Amniotic stem cell (primary cell): Measurements from ENCODE around the gene EBLN1.
"Not testable (repeated sequence)": the region's sequence is repeated elsewhere in the genome, so short reads cannot be mapped to it uniquely, and the experiment has no call there.

Experiments
- DNase-seq: peaks from one replicate; lab custom pipeline; 2025; lab: John Stamatoyannopoulos, UW

The EBLN1 gene

DNA sequence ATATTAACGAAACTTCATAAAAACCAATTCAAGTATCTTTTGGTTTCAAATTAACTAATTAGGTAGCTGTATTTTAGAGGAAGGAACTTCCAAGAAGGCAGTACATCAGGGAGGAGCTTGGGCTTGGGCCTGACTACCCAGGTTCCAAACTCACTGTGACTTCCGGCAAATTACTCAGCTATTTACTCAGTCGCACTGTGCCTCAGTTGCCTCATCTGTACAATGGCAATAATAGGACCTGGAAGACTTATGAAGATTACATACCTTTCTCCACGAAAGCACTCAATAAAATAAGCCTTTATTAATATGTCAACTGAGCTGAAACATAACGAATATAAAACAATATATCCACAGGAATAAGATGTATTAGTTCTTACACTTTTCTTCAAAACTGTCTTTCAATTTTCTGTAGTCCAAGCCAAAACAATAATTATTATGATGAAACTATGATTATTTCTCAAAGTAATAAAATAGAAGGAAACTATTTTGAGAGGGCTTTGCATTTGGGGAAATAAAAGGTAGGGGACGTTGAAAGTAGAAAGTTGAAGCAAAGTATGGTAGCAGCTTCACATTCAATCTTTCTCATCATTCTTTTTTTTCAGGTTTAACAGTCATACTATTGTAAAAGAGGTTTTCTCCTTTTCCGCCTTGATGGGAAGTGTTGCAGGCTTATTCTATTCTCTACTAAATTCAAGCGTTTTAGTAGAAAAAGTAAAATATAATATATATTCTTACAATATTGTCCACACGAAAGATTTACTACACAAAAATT is 10.5 kb upstream of the EBLN1 start:
- no peak for DNase-seq

GRCh38 chr10:22226599-22226998 is 8.8 kb upstream of the EBLN1 start:
- no peak for DNase-seq

- no peak for DNase-seq
Measured at GRCh38 chr10:22222236-22223190, 4.7 kb upstream of the EBLN1 start.

DNA sequence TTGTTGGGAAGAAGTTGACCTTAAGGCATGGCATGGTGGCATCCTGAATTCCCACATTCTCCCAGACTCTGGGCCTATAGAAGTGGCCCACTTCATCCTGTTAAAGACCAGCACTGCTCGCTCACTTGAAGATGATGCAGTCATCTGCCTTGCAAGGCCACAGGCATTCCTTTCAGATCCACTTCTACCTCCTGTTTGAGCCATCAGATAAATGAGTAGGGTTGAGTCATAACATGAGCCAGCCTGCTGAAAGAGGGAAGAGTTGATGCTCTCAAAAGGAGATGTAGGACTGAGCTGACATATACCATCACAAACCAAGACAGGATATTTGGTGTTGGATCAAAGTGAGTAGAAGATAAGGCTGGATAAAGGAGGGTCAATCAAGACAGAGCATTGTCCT is 1.5 kb upstream of the EBLN1 start:
- DNase-seq: no peak

- DNase-seq: no peak
Measured at GRCh38 chr10:22218448-22218847, 633 bp upstream of the EBLN1 start.

DNA sequence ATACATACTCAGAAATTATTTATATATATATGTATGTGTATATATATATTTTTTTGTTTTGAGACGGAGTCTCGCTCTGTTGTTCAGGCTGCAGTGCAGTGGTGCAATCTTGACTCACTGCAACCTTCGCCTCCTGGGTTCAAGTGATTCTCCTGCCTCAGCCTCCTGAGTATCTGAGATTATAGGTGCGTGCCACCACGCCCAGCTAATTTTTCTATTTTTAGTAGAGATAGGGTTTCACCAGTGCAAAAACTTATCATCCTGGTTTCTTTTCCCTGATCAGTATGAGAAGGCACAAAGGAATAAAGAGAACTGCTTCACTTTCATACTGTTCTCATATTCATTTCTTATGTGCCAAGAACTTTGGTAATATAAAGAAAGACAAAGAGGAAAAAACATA is 731 bp downstream of the EBLN1 start:
- DNase-seq: not testable (repeated sequence)

GRCh38 chr10:22210267-22210666 is 7.5 kb downstream of the EBLN1 start:
- no peak for DNase-seq

GRCh38 chr10:22193945-22194344 is 23.9 kb downstream of the EBLN1 start:
- DNase-seq: no peak

GRCh38 chr10:22185586-22185985 is 32.2 kb downstream of the EBLN1 start:
- DNase-seq: no peak

- no peak for DNase-seq
Measured at GRCh38 chr10:22183771-22184461, 33.9 kb downstream of the EBLN1 start.

DNA sequence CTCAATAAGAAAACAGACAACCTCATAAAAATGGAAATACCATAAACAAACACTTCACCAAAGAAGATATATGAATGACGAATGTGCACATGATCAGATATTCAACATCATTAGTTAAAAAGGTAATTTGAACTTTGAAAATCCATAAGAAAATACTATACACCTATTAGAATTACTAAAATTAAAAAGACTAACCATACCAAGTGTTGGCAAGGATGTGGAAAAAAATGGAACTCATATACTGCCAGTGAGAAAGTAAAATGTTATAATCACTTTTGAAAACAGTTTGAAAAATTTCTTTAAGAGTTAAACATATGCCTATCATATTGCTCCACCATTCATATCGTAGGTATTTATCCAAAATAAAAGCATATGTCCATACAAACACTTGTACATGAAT is 37.1 kb downstream of the EBLN1 start:
- no peak for DNase-seq

DNA sequence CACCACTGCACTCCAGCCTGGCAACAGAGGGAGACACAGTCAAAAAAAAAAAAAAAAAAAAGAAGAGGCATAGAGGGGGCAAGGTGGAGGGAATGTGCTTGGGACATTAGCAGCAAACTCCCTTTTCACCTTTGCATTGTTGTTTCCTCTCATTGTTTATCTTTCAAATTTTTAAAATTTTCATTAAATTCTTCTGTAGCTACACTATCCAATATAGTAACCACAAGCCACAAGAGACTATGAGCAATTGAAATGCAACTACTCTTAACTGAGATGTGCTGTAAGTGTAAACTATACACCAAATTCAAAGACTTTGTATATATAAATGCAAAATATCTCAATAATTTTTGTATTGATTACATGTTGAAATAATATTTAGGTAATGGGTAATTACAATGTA is 43.4 kb downstream of the EBLN1 start:
- DNase-seq: no peak

- no peak for DNase-seq
Measured at GRCh38 chr10:22171131-22171530, 46.7 kb downstream of the EBLN1 start.

DNA sequence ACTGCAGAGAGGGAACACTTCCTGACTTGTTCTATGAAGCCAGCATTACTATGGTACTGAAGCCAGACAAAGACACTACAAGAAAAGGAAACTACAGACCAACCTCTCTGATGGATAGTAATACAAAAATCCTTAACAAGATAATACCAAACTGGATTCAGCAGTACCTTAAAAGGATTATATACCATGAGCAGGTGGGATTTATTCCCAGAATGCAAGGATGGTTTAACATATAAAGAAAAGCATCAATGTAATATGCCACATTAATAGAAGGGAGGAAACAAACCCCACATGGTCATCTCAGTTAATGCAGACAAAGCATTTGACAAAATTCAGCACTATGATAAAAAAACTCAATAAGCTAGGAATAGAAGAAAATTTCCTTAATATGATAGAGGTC is 47.2 kb downstream of the EBLN1 start:
- DNase-seq: no peak

DNA sequence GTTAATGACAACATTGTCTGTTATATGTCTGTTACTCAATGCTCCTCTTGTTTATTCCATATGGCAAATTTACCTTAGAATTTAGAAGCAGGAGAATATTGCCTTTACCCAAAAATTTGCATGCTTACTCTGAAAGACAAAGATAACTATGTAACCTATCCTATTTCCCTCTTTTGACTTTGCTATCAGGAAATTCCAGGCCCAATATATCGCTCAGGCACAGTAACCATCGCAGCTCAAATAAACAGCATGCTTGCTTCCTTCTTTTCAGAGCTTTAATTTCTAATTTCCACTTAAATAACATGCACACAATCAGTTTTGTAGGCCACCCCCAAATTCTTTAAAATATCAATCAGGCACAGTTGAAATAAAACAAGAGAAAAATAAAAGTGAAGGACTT is 57.8 kb downstream of the EBLN1 start:
- no peak for DNase-seq

GRCh38 chr10:22159180-22159579 is 58.6 kb downstream of the EBLN1 start:
- no peak for DNase-seq
